GM18520 (cell line): ENCODE data around the gene PLEKHJ1.
"Not testable (repeated sequence)": the region's sequence is repeated elsewhere in the genome, so short reads cannot be mapped to it uniquely, and the experiment has no call there.

ENCODE experiments used
- ATAC-seq: cut with Tn5 transposase; IDR thresholded peaks from one replicate; pipeline ENCODE4 v1.9.1; 2021; ENCODE audit not compliant: unreplicated experiment

PLEKHJ1 gene

DNA sequence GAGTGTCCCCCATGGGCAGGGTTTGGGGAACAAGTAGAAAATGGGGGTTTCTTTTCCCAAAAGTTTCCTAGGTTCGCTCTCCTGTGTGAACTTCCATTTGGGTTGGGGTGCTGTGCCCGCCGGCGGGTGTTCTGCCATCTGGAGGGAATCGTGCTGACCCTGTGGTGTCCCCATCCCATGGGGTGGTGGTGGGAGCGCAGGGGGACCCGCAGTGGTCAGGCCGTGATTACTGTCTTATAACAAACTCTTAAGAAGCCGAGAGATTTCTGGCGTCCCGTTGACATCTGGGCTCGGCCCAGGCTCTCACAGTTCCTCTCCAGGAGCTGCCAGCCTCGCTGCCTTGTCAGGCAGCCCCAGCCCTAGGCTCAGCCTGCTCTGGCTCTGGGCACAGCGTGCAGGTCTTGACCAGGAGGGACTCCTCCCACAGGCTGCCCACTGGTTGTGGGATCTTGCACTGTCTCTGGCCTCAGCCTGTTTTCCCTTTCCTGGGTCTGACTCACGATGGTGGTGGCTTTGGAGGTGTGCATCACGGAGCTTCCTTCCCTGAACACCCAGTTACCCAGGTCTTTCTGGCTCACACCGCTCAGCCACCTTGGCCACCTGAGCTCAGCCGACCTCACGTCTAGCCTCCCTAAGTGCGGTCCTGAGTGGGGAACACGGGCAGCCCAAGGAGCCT, 34.5 kb downstream of the PLEKHJ1 start:
- no peak for ATAC-seq

GRCh38 chr19:2200624-2201294, 35.4 kb downstream of the PLEKHJ1 start:
- ATAC-seq, result not testable (repeated sequence)

DNA sequence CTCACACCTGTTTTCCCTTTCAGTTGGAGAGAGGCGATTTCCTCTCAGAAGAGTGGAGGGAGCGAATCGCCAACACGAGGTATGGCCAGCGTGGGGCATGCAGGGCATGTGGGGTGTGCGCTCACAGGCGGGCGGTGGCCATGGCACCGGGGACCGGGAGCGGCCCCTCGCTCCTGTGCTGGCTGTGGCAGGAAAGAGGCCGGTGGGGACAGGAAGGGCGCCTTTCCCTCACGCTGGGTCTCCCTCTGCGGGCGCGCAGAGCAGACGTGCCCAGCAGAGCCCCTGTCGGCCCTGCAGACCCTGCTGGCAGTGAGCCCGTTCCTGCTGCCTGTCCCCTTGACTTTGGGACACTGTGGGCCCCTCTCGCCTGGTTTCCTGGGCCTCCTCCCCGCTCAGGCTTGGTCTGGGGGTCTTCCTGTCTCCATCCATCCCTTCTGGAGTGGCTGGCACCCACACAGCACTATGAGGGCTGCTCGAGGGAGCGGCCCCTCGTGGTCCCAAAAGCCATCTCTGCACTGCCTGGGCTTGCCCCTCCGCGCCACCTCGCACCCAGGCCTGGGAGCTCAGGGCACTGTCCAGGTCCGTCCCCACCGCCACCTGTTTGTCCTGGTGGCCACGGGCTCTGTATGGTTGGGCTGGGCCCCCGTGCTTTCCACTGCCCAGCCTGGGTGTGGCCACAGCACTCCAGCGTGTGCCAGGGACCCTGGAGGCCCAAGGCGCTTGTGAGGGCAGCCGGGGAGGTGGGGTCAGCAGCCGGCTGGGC, 36.1 kb downstream of the PLEKHJ1 start:
- no peak for ATAC-seq

DNA sequence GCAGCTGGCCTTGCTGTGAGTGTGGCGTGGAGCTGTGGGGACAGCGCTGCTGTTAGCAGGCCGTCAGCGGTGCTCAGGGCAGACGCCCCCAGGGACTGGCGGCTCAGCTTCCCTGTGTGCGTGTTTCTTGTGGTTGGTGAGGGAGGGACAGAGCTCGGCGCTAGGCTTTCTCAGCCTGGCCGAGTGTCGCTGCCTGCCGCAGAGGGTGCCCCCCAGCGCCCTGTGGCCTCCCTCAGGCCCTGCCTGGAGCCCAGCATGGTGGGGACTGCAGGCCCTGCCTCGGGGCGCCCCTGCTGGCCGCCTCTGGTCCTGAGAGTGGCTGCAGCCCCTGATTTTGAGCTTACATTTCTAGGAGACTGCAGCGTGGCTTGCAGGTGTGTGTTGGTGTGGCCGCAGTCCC, 36.9 kb downstream of the PLEKHJ1 start:
- no peak for ATAC-seq

DNA sequence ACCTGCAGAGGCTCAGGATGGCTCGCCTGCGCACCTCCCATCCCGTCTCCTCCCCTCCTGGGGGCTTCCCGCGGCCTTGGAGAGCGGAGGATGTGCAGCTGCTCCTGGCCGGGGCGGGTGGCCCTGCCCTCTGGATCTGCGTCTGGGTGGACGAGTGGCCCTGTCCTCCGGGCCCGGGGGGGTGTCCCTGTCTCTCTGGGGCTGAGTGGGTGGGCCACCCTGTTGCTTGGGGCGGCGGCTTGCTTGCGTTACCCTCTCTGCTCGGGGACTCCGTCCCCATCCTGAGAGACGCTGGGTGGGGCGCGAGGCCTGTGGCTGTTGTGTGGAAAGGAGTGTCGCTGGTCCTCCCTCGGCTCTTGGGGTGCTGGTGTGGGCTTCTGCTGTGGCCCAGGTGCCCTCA, 37.8 kb downstream of the PLEKHJ1 start:
- ATAC-seq, result no peak

DNA sequence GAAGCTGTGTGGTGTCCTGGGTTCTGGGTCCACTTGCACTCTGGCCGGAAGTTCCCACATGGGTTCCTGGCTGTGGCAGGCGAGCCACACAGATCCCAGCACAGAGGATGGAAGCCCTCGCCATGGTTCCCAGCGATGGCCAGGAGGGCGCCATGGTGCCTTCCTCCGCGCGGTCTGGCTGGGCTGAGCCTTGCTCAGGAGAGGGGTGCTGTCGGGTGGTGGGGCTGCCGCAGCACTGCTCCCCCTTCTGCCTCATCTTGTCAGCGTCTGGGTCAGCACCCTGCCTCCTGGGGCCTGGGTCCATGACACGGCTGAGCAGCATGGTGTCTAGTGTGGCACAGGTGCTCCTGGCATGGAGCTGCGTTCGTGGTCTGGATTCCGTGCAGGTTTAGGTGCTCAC, 38.9 kb downstream of the PLEKHJ1 start:
- no peak for ATAC-seq

GRCh38 chr19:2195914-2196313, 40.2 kb downstream of the PLEKHJ1 start:
- no peak for ATAC-seq

DNA sequence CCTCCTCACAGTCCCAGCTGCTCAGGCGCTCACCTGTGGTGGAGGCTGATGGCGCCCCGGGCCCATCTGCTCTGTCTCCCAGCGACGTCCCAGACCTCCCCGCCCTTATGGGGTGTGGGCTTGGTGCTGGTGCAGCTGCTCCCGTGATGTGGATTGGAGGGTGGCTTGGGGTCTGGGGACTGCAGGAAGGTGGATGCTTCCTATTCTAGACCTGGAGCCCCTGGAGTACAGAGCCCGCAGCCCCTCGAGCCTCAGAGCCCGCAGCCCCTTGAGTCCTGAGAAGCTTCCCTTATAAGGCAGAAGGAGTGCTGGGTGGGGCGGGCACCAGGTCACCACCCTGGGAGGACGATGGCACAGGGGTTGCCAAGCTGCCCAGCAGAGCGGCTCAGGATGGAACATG, 40.8 kb downstream of the PLEKHJ1 start:
- no peak for ATAC-seq

GRCh38 chr19:2194513-2195078, 41.5 kb downstream of the PLEKHJ1 start:
- no peak for ATAC-seq

DNA sequence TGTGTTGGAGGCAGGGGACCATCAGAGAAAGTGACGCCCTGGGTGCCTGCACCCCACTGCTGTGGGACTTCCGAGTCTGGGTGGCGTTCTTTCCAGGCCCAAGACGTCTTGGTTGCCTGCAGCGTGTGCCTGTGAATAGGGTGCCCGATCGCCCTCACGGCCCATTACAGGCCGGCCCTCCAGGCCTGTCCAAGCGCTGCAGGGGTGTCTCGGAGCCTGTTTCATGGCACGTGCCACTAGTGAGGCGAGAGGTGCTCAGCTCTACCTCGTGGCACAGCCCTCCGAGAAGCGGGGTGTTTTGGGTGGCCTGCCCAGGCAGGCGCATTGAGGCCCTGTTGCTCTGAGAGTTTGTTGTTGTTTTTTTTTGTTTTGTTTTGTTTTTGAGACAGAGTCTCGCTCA, 42.3 kb downstream of the PLEKHJ1 start:
- ATAC-seq, result no peak

DNA sequence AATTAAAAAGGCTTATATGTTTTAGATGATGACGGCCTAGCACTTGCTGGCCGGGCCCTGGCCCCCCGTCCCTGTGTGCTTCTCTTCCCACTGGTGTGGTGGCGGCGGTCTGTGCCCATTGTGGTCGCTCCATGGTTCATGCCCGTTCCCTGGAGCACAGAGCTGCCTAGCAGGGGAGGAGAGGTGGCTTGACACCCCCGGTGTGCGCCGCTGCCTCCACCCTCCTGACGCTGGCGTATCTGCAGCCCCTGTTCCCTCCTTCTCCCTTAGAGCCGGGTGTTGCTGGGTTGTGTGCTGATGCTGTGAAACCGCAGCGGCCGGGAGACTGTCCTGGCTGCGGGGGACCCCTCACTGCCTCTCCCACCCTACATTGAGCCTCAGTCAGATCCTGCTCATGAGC, 43.3 kb downstream of the PLEKHJ1 start:
- no peak for ATAC-seq

GRCh38 chr19:2191456-2192310, 44.4 kb downstream of the PLEKHJ1 start:
- ATAC-seq, result no peak

DNA sequence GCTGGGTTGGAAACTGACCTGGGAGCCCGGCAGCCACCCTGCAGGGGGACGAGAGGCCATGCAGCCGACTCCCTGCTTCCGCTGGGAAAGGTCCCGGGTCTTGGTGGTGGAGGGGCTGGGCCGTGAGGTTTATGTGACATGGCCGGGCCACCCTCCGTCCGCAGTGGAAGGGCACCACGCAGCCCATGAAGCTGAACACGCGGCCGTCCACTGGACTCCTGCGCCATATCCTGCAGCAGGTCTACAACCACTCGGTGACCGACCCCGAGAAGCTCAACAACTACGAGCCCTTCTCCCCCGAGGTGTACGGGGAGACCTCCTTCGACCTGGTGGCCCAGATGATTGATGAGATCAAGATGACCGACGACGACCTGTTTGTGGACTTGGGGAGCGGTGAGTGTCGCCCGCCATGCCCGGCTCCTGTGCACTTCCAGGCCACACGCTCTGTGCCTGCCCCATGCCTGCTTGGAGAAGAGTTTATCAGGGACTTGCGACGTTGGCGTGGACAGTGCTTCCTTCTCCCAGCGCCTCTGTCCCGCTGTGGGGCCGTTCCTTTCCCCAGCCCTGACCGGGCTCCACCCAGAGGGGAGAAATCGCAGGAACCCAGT, 45.2 kb downstream of the PLEKHJ1 start:
- ATAC-seq, result no peak

DNA sequence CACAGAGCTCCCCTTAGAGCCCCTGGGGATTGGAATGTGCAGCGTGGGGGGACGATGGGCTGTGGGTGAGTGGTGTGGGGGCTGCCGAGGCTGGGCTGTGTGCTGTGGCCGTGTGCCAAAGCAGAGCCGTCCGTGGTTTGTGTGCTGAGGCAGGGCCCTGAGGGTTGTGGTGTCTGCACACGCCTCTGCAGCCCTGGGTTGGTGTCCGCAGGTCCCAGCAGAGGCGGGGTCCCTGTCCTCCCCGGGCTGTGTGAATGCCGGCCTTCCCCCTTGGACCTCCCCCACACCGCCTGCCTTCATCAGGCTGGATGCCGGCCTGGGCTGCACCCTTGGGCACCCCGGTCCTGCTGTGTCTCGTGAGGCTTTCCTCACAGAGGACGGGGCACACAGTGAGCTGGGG, 46.2 kb downstream of the PLEKHJ1 start:
- no peak for ATAC-seq

DNA sequence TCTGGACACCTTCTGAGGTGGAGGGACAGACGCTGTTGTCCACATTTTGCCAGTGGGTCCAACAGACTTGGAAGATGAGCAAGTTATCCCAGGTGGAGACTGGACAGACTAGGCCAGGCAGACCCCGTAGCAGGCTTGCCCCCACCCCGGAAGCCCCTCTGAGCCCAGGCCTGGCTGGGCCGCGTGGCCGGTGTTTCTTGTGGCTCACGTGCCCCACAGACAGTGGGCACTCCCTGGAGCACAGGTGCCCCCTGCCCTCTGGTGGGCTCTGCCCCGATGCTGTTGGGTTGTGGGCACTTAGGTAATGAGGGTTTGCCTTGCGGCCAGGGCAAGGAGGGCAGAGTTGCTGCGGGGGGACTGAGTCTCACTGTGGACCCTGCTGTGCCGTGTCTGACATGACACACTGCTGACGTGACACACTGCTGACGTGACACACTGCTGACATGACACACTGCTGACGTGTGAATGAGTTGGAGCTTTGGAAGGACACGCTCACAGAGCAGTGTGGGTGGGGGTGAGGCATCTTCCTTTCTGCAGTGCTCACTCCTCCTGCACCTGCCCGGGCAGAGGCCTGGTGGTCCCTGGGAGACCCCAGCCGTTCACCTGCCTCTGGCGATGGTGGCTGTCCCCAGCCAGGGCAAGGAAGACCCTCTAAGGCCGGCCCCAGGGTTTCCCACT, 47.3 kb downstream of the PLEKHJ1 start:
- ATAC-seq, result no peak

DNA sequence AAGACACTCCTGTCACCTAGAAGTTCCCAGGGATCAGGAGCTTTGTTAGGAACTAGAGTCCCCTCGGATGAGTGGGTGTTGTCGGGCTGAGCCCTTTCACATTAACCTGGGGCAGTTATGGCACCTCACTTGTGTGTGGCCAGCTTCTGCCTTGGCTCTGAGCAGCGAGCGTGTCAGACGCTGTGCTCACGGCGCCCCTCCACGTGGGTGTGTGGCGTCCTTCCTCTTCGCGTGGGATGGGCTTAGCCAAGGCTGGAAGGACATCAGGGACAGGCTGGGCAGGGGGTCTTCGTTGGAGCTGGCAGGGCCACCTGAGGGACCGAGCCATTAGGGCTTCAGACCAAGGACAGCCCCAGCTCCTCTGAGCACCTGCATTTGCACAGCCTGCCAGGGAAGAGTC, 49.0 kb downstream of the PLEKHJ1 start:
- ATAC-seq, result no peak

DNA sequence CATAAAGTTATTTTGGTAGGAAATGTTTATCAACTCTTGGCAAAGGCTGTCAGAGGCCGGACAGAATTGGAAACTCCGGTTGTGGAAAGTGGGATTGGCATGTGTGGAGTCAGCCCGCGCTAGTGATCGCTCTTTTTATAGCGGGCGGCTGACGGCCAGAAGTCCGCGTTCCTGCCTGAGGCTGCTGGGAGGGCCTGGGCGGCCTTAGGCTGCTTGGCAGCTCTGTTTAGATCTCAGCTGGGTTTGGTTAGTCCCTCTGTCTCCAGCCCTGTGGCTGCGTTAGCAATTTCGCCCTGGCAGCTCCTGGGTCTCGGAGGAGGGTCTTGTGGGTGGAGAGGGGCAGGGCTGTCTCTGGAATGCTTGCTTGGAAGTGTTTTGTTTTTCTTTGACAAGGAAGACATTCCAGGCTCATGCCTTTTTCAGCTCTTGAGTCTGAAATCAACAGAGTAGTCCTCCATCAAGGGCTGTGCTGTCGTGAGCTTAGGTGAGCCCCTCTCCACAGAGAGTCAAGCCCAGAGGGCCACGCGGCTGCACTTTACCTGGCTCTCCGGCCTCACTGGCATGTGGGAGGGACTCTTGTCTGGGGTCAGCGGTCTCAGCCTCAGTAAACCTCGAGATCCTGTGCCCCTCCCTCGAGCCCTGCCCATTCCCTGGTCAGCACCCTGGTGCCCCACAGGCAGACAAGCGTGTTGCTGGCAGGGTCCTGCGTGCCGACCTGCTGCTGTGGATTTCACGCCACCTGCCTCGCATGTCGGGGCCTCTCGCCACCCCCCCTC, 49.9 kb downstream of the PLEKHJ1 start:
- no peak for ATAC-seq

- no peak for ATAC-seq
Measured at GRCh38 chr19:2185734-2186070, 50.4 kb downstream of the PLEKHJ1 start.

DNA sequence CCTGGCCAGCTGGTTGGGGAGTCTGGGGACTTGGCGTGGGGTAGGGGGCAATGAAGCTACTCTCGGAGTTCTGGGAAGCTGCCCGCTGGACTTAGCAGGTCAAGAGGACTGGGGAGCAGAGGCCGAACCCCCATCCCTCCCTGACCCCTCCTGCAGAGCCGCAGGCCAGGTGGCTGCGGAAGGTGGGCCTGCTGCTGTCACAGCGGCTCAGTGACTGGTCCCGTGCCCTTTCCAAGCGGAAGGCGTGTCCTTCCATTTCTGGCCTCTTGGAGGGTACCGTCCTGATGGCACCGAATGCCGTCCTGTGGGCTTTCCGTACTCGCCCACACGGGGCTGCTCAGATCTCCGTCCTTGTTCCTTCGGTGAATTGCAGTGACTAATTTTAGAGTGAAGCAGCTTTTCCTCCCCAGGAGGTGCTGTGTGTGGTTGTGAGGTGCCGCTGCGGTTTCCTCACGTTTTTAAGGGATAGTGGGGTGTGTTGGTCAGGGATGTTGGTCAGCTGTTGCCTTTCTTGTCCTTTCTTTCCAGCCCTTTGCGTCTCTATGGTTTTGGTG, 51.6 kb downstream of the PLEKHJ1 start:
- ATAC-seq, result no peak
